GM12872 (cell line): ENCODE results near the gene SEMA5A.

Experiments
- TF ChIP-seq, protein P1 (sequence below): IDR thresholded peaks from 3 replicates; pipeline ENCODE4 v1.5.1; 2011; ENCODE audit warnings: low read depth, mild to moderate bottlenecking, low read length, moderate library complexity; ENCODE audit not compliant: insufficient read depth

The SEMA5A gene

GRCh38 chr5:9545992-9546851 is at the start of gene SEMA5A:
Gene SEMA5A, minus strand, starts transcription at chr5:9546075. Its CDS starts 166,129 bp downstream, at chr5:9379946.
- TF ChIP-seq, protein P1, sequence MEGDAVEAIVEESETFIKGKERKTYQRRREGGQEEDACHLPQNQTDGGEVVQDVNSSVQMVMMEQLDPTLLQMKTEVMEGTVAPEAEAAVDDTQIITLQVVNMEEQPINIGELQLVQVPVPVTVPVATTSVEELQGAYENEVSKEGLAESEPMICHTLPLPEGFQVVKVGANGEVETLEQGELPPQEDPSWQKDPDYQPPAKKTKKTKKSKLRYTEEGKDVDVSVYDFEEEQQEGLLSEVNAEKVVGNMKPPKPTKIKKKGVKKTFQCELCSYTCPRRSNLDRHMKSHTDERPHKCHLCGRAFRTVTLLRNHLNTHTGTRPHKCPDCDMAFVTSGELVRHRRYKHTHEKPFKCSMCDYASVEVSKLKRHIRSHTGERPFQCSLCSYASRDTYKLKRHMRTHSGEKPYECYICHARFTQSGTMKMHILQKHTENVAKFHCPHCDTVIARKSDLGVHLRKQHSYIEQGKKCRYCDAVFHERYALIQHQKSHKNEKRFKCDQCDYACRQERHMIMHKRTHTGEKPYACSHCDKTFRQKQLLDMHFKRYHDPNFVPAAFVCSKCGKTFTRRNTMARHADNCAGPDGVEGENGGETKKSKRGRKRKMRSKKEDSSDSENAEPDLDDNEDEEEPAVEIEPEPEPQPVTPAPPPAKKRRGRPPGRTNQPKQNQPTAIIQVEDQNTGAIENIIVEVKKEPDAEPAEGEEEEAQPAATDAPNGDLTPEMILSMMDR = no peak

GRCh38 chr5:9594913-9595312 is 49.0 kb upstream of the SEMA5A start:
- TF ChIP-seq, protein P1 = no peak

DNA sequence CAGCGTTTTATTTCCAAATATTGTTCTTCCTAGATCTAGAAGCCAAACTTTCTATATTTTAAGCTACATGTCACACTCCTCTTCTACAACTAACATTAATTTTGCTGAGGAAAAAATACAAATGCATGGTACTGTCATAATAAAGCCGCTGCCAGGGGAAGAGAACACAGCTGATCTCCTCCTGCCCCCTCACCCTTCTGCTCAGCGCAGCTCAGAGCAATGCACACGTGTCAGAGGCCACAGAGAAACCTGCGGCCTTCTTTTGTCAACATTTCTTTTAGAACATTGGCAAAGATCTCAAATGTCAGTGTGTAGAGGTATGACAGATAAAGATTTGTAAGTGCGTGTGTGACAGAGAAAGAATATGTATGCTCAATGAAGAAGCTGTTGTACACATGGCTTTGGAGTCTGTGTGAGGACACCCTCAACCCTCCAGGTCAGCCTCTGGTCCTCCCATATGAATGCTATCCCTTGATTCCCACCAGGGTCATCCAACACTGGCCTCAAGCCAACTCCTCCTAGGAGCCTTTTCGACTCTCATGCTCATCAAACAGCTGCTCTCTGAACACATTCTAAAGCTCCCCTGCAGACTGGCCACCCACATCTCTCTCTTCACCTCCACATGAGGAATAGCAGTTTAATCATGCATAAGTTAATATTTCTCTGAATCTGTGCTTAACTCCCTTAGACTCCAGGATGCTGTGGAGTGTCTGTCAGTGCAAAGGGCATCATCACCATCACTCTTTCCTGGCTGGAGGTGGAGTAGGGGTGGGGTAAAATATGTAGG is 43.4 kb upstream of the SEMA5A start:
- TF ChIP-seq, protein P1 = no peak

GRCh38 chr5:9588254-9588653 is 42.4 kb upstream of the SEMA5A start:
- TF ChIP-seq, protein P1 = no peak

GRCh38 chr5:9587135-9587534 is 41.3 kb upstream of the SEMA5A start:
- TF ChIP-seq, protein P1 = no peak

- TF ChIP-seq, protein P1 = no peak
Measured at GRCh38 chr5:9582406-9582805, 36.5 kb upstream of the SEMA5A start.

GRCh38 chr5:9573796-9574195 is 27.9 kb upstream of the SEMA5A start:
- TF ChIP-seq, protein P1 = no peak
